ENCODE data around the gene H2BW2. TPM values are rescaled to one million over a fixed set of nuclear protein-coding genes. Genes with fewer than 3 reads are reported as not detected.

H2BW2 gene
- total RNA-seq, 1 donor from 2014 or later: 0.20 TPM

DNA sequence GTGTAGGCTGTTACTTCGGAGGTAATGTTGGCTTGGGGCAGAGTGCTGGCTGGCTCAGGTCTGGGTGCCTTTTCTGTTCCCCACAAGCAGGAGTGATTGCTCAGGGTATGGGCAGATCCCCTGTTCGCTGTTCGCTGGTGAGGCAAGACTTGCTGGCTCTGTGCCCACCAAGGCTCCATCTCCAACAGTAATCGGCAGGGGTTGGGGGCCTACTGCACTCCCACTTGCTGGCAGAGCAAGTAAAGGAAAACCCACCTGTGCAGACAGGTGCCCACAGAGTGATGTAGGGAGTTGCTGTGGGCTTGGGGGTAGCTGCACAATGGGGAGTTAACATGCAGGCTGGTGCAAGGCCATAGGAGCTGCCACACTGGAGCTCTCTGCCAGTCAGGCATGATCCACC is 44.3 kb downstream of the H2BW2 start:
- DNase-seq (ENCODE audit: low spot score in 2 of 2, unreplicated experiment in 2 of 2): no peak
- Mint-ChIP-seq H3K36me3 (no peaks in the 10 kb centered on the region), H3K4me3 (no peak overlapping the region), H3K27me3 (ENCODE audit: low read depth) (peaks cover 12% of the 10 kb centered on the region), H3K4me1 (no peaks in the 10 kb centered on the region), H3K27ac (no peak overlapping the region), H3K9me3 (peaks cover 10% of the 10 kb centered on the region)
- TF ChIP-seq, protein P1, sequence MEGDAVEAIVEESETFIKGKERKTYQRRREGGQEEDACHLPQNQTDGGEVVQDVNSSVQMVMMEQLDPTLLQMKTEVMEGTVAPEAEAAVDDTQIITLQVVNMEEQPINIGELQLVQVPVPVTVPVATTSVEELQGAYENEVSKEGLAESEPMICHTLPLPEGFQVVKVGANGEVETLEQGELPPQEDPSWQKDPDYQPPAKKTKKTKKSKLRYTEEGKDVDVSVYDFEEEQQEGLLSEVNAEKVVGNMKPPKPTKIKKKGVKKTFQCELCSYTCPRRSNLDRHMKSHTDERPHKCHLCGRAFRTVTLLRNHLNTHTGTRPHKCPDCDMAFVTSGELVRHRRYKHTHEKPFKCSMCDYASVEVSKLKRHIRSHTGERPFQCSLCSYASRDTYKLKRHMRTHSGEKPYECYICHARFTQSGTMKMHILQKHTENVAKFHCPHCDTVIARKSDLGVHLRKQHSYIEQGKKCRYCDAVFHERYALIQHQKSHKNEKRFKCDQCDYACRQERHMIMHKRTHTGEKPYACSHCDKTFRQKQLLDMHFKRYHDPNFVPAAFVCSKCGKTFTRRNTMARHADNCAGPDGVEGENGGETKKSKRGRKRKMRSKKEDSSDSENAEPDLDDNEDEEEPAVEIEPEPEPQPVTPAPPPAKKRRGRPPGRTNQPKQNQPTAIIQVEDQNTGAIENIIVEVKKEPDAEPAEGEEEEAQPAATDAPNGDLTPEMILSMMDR (IDR thresholded peaks at IDR 0.05; ENCODE audit: unreplicated experiment): no peak

DNA sequence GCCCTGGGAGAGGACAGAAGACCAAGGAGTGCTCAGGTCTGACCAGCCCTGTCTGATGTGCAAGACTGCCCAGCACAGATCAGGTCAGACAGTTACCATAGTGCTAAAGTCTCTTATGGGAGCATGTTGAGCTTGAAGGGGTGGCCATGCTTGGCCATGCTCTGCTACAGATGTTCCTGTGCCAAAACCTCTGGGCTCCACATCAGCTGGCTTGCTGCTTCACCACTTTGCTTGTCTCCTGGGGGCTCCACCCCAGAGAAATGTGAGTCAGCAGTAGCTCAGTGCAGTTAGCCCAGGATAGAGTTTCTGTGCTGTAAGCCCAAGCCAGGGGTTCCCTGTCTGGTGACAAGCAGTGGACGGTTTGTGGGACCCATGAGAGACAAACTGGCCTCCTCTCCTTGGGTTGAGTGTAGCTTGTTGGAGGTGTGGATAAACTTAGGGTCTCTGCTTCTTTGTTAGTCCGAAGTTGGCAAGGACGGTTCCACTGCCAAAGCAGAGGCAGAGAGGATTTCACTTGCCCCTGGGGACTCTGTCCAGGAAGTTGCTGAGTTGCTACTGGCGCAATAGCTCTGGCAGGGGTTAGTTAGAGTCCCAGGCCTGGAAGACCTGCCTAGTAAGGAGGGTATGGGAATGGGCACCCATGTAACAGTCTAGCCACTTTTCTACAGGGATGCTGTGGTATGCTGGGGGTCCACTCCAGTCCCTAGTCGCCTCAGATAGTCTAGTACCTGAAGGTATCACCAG is 45.0 kb downstream of the H2BW2 start:
- TF ChIP-seq, protein P1 (IDR thresholded peaks at IDR 0.05; ENCODE audit: unreplicated experiment): no peak
- Mint-ChIP-seq H3K27me3 (ENCODE audit: low read depth) (peaks cover 12% of the 10 kb centered on the region), H3K36me3 (no peaks in the 10 kb centered on the region), H3K4me3 (no peak overlapping the region), H3K4me1 (no peaks in the 10 kb centered on the region), H3K27ac (no peak overlapping the region), H3K9me3 (peaks cover 10% of the 10 kb centered on the region)
- DNase-seq (ENCODE audit: low spot score in 2 of 2, unreplicated experiment in 2 of 2): no peak

- Mint-ChIP-seq H3K4me1 (no peaks in the 10 kb centered on the region), H3K4me3 (no peak overlapping the region), H3K27ac (no peak overlapping the region), H3K27me3 (ENCODE audit: low read depth) (peaks cover 12% of the 10 kb centered on the region), H3K9me3 (peaks cover 10% of the 10 kb centered on the region), H3K36me3 (no peaks in the 10 kb centered on the region)
- DNase-seq (ENCODE audit: low spot score in 2 of 2, unreplicated experiment in 2 of 2): no peak
- TF ChIP-seq, protein P1 (IDR thresholded peaks at IDR 0.05; ENCODE audit: unreplicated experiment): no peak
These were observed 45.7 kb downstream of the H2BW2 start for GRCh38 chrX:104085477-104085876.

DNA sequence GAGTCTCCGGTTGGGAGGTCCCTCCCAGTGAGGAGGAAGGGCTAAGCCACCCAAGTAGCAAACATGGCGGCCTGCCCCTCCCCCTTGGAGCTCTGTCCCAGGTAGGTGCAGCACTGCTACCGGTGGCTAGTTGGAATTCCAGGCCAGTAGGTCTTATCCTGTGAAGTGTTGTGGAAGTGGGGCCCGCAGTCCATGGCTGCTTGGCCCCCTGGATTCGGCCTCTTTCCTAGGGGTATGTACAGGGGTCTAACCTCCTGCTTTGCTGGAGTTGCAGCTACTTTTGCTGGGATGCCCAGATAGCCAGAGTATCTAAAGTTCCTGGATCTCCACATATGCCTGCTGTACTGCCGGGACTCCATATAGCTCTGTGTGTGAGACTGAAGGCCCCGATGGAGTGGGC is 46.2 kb downstream of the H2BW2 start:
- Mint-ChIP-seq H3K27me3 (ENCODE audit: low read depth) (peaks cover 14% of the 10 kb centered on the region), H3K36me3 (no peaks in the 10 kb centered on the region), H3K27ac (no peak overlapping the region), H3K4me1 (no peaks in the 10 kb centered on the region), H3K4me3 (no peak overlapping the region), H3K9me3 (peaks cover 10% of the 10 kb centered on the region)
- TF ChIP-seq, protein P1 (IDR thresholded peaks at IDR 0.05; ENCODE audit: unreplicated experiment): no peak
- no peak for DNase-seq (ENCODE audit: low spot score in 2 of 2, unreplicated experiment in 2 of 2)

Other genes starting within 250 kb of the H2BW2 start
- 1.6 to 1.9 TPM (median 1.9 TPM) in 3 replicates for gene RAB9B, start 207.7 kb upstream of the H2BW2 start, total RNA-seq
- gene TMSB15B, start 77.3 kb upstream of the H2BW2 start, total RNA-seq: 20.5 to 25.7 TPM (median 20.9 TPM) in 3 replicates
- gene H2BW1, start 26.2 kb upstream of the H2BW2 start, total RNA-seq: not detected in 3 replicates
- 13.7 to 18.8 TPM (median 16.9 TPM) in 3 replicates for gene TMSB15C, start 36.3 kb downstream of the H2BW2 start, total RNA-seq
- gene ZCCHC18, start 72.6 kb downstream of the H2BW2 start, total RNA-seq: 3.6 to 5.4 TPM (median 4.7 TPM) in 3 replicates
- gene SLC25A53, start 117.1 kb downstream of the H2BW2 start, total RNA-seq: 7.2 to 8.5 TPM (median 7.4 TPM) in 3 replicates
- gene FAM199X, start 126.5 kb downstream of the H2BW2 start, total RNA-seq: 17.5 to 17.9 TPM (median 17.5 TPM) in 3 replicates
- gene ESX1, start 215.0 kb downstream of the H2BW2 start, total RNA-seq: not detected in 3 replicates

Measured in mesothelial cell of epicardium (in vitro differentiated cells).